OCI-LY3 (cell line): Measurements from ENCODE around the gene ANKH.

Source experiments
- H2AFZ ChIP-seq: fragments of 200-600, 300-600 bp; shearing (Covaris generic); 2 replicates; pipeline ENCODE4 v1.6.0; 2014; ENCODE audit warnings: antibody characterized with exemption, low read depth, low read length
- H3K27ac ChIP-seq: fragments of 200-600, 300-600 bp; sonication (generic); 2 replicates; pipeline ENCODE4 v1.5.1; 2014; ENCODE audit warnings: mild to moderate bottlenecking, low read length, moderate library complexity, mixed read lengths
- H3K27me3 ChIP-seq: fragments of 200-600, 300-600 bp; sonication (generic); 2 replicates; pipeline ENCODE4 v1.6.1; 2014; ENCODE audit warnings: low read depth, low read length, mixed read lengths
- H3K36me3 ChIP-seq: fragments of 200-600, 300-600 bp; sonication (generic); replicated peaks from 2 replicates; pipeline ENCODE3; 2014; ENCODE audit warnings: low read depth, low read length, mixed read lengths
- H3K4me1 ChIP-seq: fragments of 300-600, 200-600 bp; sonication (generic); 2 replicates; pipeline ENCODE4 v1.6.1; 2014; ENCODE audit warnings: low read length, mixed read lengths
- H3K4me2 ChIP-seq: fragments of 200-600, 300-600 bp; sonication (generic); 2 replicates; pipeline ENCODE4 v1.6.1; 2014; ENCODE audit warnings: low read length, mixed read lengths
- H3K4me3 ChIP-seq: fragments of 300-600, 200-600 bp; sonication (generic); 2 replicates; pipeline ENCODE4 v1.5.1; 2014; ENCODE audit warnings: antibody characterized with exemption, mild to moderate bottlenecking, low read length, moderate library complexity
- H3K79me2 ChIP-seq: fragments of 300-600, 200-600 bp; shearing (Covaris generic); 2 replicates; pipeline ENCODE4 v1.6.1; 2014; ENCODE audit warnings: mild to moderate bottlenecking, low read length, mixed read lengths
- H3K9ac ChIP-seq: fragments of 300-600, 200-600 bp; shearing (Covaris generic); 2 replicates; pipeline ENCODE4 v1.6.0; 2014; ENCODE audit warnings: mild to moderate bottlenecking, low read length, moderate library complexity
- H3K9me3 ChIP-seq: fragments of 200-600, 300-600 bp; shearing (Covaris generic); 2 replicates; pipeline ENCODE4 v1.6.1; 2014; ENCODE audit warnings: low read length, mixed read lengths; ENCODE audit not compliant: insufficient read depth
- H4K20me1 ChIP-seq: fragments of 200-600, 300-600 bp; sonication (generic); 2 replicates; pipeline ENCODE4 v1.6.1; 2016; ENCODE audit warnings: low read length, mixed read lengths; ENCODE audit not compliant: insufficient read depth
- CTCF ChIP-seq: fragments of 200-600, 300-600 bp; sonication (generic); IDR thresholded peaks from 2 replicates; pipeline ENCODE4 v1.5.1; 2014; ENCODE audit warnings: antibody characterized with exemption, low read length, low read depth
- EZH2phosphoT487 ChIP-seq: fragments of 200-600 bp; shearing (Covaris generic); IDR thresholded peaks from 2 replicates; pipeline ENCODE4 v1.6.1; 2018; ENCODE audit warnings: antibody characterized with exemption, mixed run types, low read depth

The ANKH gene

GRCh38 chr5:14873790-14874189 lies 2.2 kb upstream of the ANKH start:
- no peaks in the 10 kb centered on the region for H3K9me3 ChIP-seq
- no peak overlapping the region for H3K4me3 ChIP-seq
- peaks cover 2% of the 10 kb centered on the region; the same call in 1 of the 2 replicates for H3K27me3 ChIP-seq
- no peak for TF ChIP-seq EZH2phosphoT487
- no peak for TF ChIP-seq CTCF
- peaks cover 6% of the 10 kb centered on the region; the same call in 1 of the 2 replicates for H3K4me1 ChIP-seq
- H3K79me2 ChIP-seq: no peaks in the 10 kb centered on the region; the same call in 1 of the 2 replicates
- H3K27ac ChIP-seq: no peak overlapping the region
- H3K36me3 ChIP-seq: no peaks in the 10 kb centered on the region
- H3K4me2 ChIP-seq: no peak overlapping the region
- H3K9ac ChIP-seq: no peak overlapping the region
- H4K20me1 ChIP-seq: peaks cover 8% of the 10 kb centered on the region; the same call in 1 of the 2 replicates
- H2AFZ ChIP-seq: no peak overlapping the region

- H3K27ac ChIP-seq: no peak overlapping the region
- peaks cover 8% of the 10 kb centered on the region; the same call in 1 of the 2 replicates for H4K20me1 ChIP-seq
- no peak for TF ChIP-seq CTCF
- no peak for TF ChIP-seq EZH2phosphoT487
- H3K79me2 ChIP-seq: no peaks in the 10 kb centered on the region; the same call in 1 of the 2 replicates
- no peaks in the 10 kb centered on the region for H3K36me3 ChIP-seq
- peak overlapping the region; percentile 78 for H3K4me3 ChIP-seq
- H3K4me1 ChIP-seq: peaks cover 6% of the 10 kb centered on the region; the same call in 1 of the 2 replicates
- peak overlapping the region; percentile 75; the same call in 1 of the 2 replicates for H3K9ac ChIP-seq
- H2AFZ ChIP-seq: no peak overlapping the region
- peaks cover 2% of the 10 kb centered on the region; the same call in 1 of the 2 replicates for H3K27me3 ChIP-seq
- peak overlapping the region; percentile 84 for H3K4me2 ChIP-seq
- no peaks in the 10 kb centered on the region for H3K9me3 ChIP-seq
Observed at GRCh38 chr5:14873093-14873492, 1.5 kb upstream of the ANKH start.

GRCh38 chr5:14872070-14872989 lies 752 bp upstream of the ANKH start:
- H3K27me3 ChIP-seq: peaks cover 2% of the 10 kb centered on the region; the same call in 1 of the 2 replicates
- H3K4me3 ChIP-seq: peak overlapping the region; percentile 78
- H2AFZ ChIP-seq: peak overlapping the region; percentile 9; the same call in 1 of the 2 replicates
- H3K9me3 ChIP-seq: no peaks in the 10 kb centered on the region
- no peaks in the 10 kb centered on the region for H3K36me3 ChIP-seq
- no peak overlapping the region for H3K27ac ChIP-seq
- peaks cover 6% of the 10 kb centered on the region; the same call in 1 of the 2 replicates for H3K4me1 ChIP-seq
- H4K20me1 ChIP-seq: peaks cover 8% of the 10 kb centered on the region; the same call in 1 of the 2 replicates
- H3K9ac ChIP-seq: peak overlapping the region; percentile 75
- H3K4me2 ChIP-seq: peak overlapping the region; percentile 84
- TF ChIP-seq CTCF: no peak
- TF ChIP-seq EZH2phosphoT487: no peak
- no peaks in the 10 kb centered on the region; the same call in 1 of the 2 replicates for H3K79me2 ChIP-seq
